Activated CD8-positive, alpha-beta T cell treated with anti-CD3 and anti-CD28 coated beads for 36 hours (primary cell): ENCODE results near the gene POLRMT. TPM values are rescaled to one million over a fixed set of nuclear protein-coding genes. Genes with fewer than 3 reads are reported as not detected.

Experiments
- ATAC-seq: fragments of 200-7000 bp; cut with Tn5 transposase; one replicate; pipeline ENCODE4 v1.10.0; 2021; ENCODE audit warnings: mild to moderate bottlenecking, moderate library complexity
- CTCF ChIA-PET: fragments of 350-600 bp; sonication (Branson Sonifier 250); formaldehyde crosslinking; loops from one replicate; lab custom pipeline; 2021; ENCODE audit warnings: antibody characterized with exemption; lab: Charles Lee
- POLR2A ChIA-PET: fragments of 350-600 bp; sonication (Branson Sonifier 250); formaldehyde crosslinking; loops from one replicate; lab custom pipeline; 2021; ENCODE audit warnings: antibody characterized with exemption; lab: Charles Lee
- DNase-seq: peaks from one replicate; pipeline ENCODE4 v3.0.0-alpha.2; 2020
- H3K27ac Mint-ChIP-seq: one replicate; pipeline ENCODE4 v1.8.0; 2021; ENCODE audit warnings: mild to moderate bottlenecking, mixed read lengths
- H3K27me3 Mint-ChIP-seq: one replicate; pipeline ENCODE4 v1.8.0; 2021; ENCODE audit warnings: mixed read lengths
- H3K36me3 Mint-ChIP-seq: one replicate; pipeline ENCODE4 v1.8.0; 2021; ENCODE audit warnings: low read depth, mixed read lengths
- H3K4me1 Mint-ChIP-seq: one replicate; pipeline ENCODE4 v1.8.0; 2021; ENCODE audit warnings: low read depth, mixed read lengths
- H3K4me3 Mint-ChIP-seq: one replicate; pipeline ENCODE4 v1.8.0; 2021; ENCODE audit warnings: mild to moderate bottlenecking, moderate library complexity, mixed read lengths
- H3K9me3 Mint-ChIP-seq: one replicate; pipeline ENCODE4 v1.8.0; 2021; ENCODE audit warnings: mixed read lengths
- CTCF ChIP-seq: fragments of 200-600 bp; IDR thresholded peaks from one replicate; pipeline ENCODE4 v1.8.0; 2022; ENCODE audit warnings: antibody characterized with exemption, mild to moderate bottlenecking
- intact Hi-C: fragments of 100-400 bp; cut with micrococcal nuclease; formaldehyde crosslinking; loops from one replicate; pipeline ENCODE4 v1.10.0; 2022
- total RNA-seq, 2 experiments: library from RNA; stranded (reverse); gene quantifications; one replicate each; pipeline ENCODE4 v1.2.3, GENCODE V29; 2021

The POLRMT gene
- total RNA-seq, 2 experiments from 2014 or later = 66.6 to 67.9 TPM

- CTCF ChIA-PET = interaction anchor here (0.6 to 3.1 kb wide), 19 partner anchors 8 to 385 kb away, joined by 3 to 12 read pairs (median 4); partner anchors contain the start of genes BSG, CDC34 and POLRMT
- Mint-ChIP-seq H3K9me3 (no peaks in the 10 kb centered on the region), H3K4me3 (no peak overlapping the region), H3K27me3 (peaks cover 10% of the 10 kb centered on the region), H3K27ac (no peak overlapping the region), H3K4me1 (peaks cover 5% of the 10 kb centered on the region), H3K36me3 (peaks cover 7% of the 10 kb centered on the region)
- intact Hi-C loops = loop anchor here (10.0 kb wide), 1 partner anchor 150 kb away; no protein-coding TSS in a partner anchor
- DNase-seq = peak; percentile 69
- POLR2A ChIA-PET = interaction anchor here (0.9 to 2.1 kb wide), 2 partner anchors 10 to 12 kb away, joined by 3 to 7 read pairs; partner anchors contain the start of gene BSG
- ATAC-seq = peak; percentile 69
- TF ChIP-seq CTCF = peak; percentile 98
Observed at GRCh38 chr19:584240-585001, 48.9 kb downstream of the POLRMT start.

GRCh38 chr19:583968-584239 lies 49.4 kb downstream of the POLRMT start:
- DNase-seq = no peak
- no peak for TF ChIP-seq CTCF
- no peak for ATAC-seq
- peaks cover 3% of the 10 kb centered on the region for H3K4me1 Mint-ChIP-seq
- peaks cover 7% of the 10 kb centered on the region for H3K36me3 Mint-ChIP-seq
- H3K27ac Mint-ChIP-seq = no peak overlapping the region
- peaks cover 7% of the 10 kb centered on the region for H3K27me3 Mint-ChIP-seq
- ChIA-PET POLR2A (interaction anchor here (0.9 to 2.1 kb wide), 2 partner anchors 9 to 11 kb away, joined by 3 to 7 read pairs; partner anchors contain the start of gene BSG), CTCF (interaction anchor here (0.6 to 3.1 kb wide), 17 partner anchors 8 to 385 kb away, joined by 3 to 12 read pairs (median 4); partner anchors contain the start of genes BSG, CDC34 and POLRMT)
- H3K4me3 Mint-ChIP-seq = no peak overlapping the region
- intact Hi-C loops = loop anchor here (10.0 kb wide), 1 partner anchor 151 kb away; no protein-coding TSS in a partner anchor
- H3K9me3 Mint-ChIP-seq = no peaks in the 10 kb centered on the region

- POLR2A ChIA-PET = interaction anchor here (0.7 to 2.1 kb wide), 3 partner anchors 9 to 45 kb away, joined by 3 to 7 read pairs (median 3); partner anchors contain the start of gene BSG
- intact Hi-C loops = loop anchor here (10.0 kb wide), 1 partner anchor 151 kb away; no protein-coding TSS in a partner anchor
- H3K9me3 Mint-ChIP-seq = no peaks in the 10 kb centered on the region
- TF ChIP-seq CTCF = no peak
- H3K27ac Mint-ChIP-seq = no peak overlapping the region
- DNase-seq = no peak
- H3K36me3 Mint-ChIP-seq = peaks cover 7% of the 10 kb centered on the region
- peaks cover 4% of the 10 kb centered on the region for H3K4me1 Mint-ChIP-seq
- CTCF ChIA-PET = interaction anchor here (0.6 to 3.1 kb wide), 13 partner anchors 7 to 156 kb away, joined by 3 to 12 read pairs (median 4); partner anchors contain the start of genes BSG, CDC34 and POLRMT
- no peak overlapping the region for H3K4me3 Mint-ChIP-seq
- peaks cover 5% of the 10 kb centered on the region for H3K27me3 Mint-ChIP-seq
- ATAC-seq = no peak
Observed at GRCh38 chr19:583198-583967, 50.0 kb downstream of the POLRMT start.

GRCh38 chr19:582497-583197 lies 50.7 kb downstream of the POLRMT start:
- H3K36me3 Mint-ChIP-seq = peaks cover 8% of the 10 kb centered on the region
- no peaks in the 10 kb centered on the region for H3K9me3 Mint-ChIP-seq
- POLR2A ChIA-PET = interaction anchor here (0.7 to 2.1 kb wide), 2 partner anchors 10 to 46 kb away, joined by 3 to 7 read pairs; partner anchors contain the start of gene BSG
- TF ChIP-seq CTCF = no peak
- no peak overlapping the region for H3K27ac Mint-ChIP-seq
- H3K4me3 Mint-ChIP-seq = no peak overlapping the region
- intact Hi-C loops = loop anchor here (10.0 kb wide), 1 partner anchor 152 kb away; no protein-coding TSS in a partner anchor
- peaks cover 2% of the 10 kb centered on the region for H3K27me3 Mint-ChIP-seq
- peaks cover 6% of the 10 kb centered on the region for H3K4me1 Mint-ChIP-seq
- CTCF ChIA-PET = interaction anchor here (0.6 kb wide), 1 partner anchor 155 kb away, joined by 3 read pairs; no protein-coding TSS in a partner anchor
- no peak for DNase-seq
- ATAC-seq = no peak
